ENCODE data around the gene EYS.

The EYS gene

DNA sequence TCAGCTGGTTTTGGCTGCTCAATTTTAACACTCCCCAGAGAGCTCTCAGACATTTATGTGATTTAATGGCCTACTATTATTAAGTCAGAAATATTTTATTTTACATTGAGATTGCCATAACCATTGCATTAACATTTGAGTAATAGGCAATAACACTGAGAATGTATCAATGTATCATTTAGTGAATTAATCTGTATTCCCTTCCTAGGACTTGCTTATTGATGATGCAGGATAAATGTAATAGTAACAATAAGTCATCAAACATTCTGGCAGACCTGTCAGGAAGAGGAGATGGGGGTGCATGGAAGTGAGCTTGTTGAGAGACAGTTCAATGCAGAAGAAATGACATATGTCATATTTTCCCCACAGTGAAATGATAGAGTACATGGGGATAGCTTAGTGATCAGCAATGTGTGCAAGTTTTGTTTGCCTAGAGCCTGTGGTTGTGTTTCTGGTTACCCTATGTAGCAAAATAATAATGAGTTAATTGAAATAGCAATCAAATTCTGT, 458.9 kb downstream of the EYS start:
- TF ChIP-seq, protein P1, sequence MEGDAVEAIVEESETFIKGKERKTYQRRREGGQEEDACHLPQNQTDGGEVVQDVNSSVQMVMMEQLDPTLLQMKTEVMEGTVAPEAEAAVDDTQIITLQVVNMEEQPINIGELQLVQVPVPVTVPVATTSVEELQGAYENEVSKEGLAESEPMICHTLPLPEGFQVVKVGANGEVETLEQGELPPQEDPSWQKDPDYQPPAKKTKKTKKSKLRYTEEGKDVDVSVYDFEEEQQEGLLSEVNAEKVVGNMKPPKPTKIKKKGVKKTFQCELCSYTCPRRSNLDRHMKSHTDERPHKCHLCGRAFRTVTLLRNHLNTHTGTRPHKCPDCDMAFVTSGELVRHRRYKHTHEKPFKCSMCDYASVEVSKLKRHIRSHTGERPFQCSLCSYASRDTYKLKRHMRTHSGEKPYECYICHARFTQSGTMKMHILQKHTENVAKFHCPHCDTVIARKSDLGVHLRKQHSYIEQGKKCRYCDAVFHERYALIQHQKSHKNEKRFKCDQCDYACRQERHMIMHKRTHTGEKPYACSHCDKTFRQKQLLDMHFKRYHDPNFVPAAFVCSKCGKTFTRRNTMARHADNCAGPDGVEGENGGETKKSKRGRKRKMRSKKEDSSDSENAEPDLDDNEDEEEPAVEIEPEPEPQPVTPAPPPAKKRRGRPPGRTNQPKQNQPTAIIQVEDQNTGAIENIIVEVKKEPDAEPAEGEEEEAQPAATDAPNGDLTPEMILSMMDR (IDR thresholded peaks at IDR 0.05; ENCODE audit: low read depth, low read length): no peak
- in situ Hi-C loops (cut with HindIII; ENCODE audit: low sequenced_read_pairs): no loop called here
- no peak for DNase-seq (ENCODE audit: low read depth, low spot score)
- no peak overlapping the region for H3K4me3 ChIP-seq (ENCODE audit: low read depth, low read length)

DNA sequence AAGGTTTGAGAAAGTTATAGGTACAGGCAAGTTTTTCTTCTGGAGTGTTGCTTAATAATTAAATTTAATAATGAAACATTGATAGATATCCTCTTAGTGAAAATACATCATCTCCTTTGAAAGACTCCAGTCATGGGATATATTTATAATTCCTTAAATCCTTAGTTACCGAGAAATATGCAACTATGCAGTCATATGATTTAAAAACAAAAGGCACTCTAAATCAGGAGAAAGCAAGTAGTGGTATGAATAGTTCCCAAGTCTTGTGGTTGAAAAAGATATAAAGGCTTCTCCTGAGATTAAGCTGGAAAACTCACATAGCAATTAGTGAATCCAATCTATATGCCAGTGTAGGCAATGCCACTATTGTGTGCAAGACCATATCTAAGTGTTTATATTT, 475.4 kb downstream of the EYS start:
- no peak for DNase-seq (ENCODE audit: low read depth, low spot score)
- no peak overlapping the region for H3K4me3 ChIP-seq (ENCODE audit: low read depth, low read length)
- in situ Hi-C loops (cut with HindIII; ENCODE audit: low sequenced_read_pairs): no loop called here
- TF ChIP-seq, protein P1 (IDR thresholded peaks at IDR 0.05; ENCODE audit: low read depth, low read length): no peak

DNA sequence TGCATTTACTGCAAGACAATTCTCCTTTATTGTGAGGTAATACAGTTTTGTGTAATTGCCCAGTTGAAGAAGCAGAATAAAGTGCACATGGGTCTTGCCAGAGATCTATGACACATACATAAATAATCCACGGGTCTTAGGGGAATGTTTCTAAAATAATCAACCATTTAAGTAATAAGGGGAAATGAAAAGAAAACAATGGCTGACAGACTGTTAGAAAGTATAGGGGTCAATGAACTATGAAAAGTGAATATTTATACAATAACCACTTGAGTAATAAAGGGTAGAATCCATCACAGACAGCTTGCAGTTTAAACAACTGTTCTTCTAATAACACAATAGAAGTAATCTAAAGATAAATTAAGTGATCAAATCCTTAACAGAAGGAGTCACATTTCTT, 477.2 kb downstream of the EYS start:
- TF ChIP-seq, protein P1 (IDR thresholded peaks at IDR 0.05; ENCODE audit: low read depth, low read length): no peak
- DNase-seq (ENCODE audit: low read depth, low spot score): peak; percentile 30
- in situ Hi-C loops (cut with HindIII; ENCODE audit: low sequenced_read_pairs): no loop called here
- no peak overlapping the region for H3K4me3 ChIP-seq (ENCODE audit: low read depth, low read length)

DNA sequence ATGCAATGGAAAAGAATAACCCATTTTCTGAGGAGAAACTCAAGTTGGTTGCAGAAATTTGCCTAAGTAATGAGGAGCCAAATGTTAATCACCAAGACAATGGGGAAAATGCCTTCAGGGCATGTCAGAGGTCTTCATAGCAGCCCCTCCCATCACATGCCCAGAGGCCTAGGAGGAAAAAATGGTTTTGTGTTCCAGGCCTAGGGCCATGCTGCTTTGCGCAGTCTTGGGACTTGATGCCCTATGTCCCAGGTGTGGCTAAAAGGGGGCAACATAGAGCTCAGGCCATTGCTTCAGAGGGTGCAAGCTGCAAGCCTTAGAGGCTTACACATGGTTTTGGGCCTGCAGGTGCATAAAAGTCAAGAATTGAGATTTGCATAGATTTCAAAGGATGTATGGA, 485.9 kb downstream of the EYS start:
- in situ Hi-C loops (cut with HindIII; ENCODE audit: low sequenced_read_pairs): no loop called here
- DNase-seq (ENCODE audit: low read depth, low spot score): no peak
- no peak overlapping the region for H3K4me3 ChIP-seq (ENCODE audit: low read depth, low read length)
- TF ChIP-seq, protein P1 (IDR thresholded peaks at IDR 0.05; ENCODE audit: low read depth, low read length): no peak

DNA sequence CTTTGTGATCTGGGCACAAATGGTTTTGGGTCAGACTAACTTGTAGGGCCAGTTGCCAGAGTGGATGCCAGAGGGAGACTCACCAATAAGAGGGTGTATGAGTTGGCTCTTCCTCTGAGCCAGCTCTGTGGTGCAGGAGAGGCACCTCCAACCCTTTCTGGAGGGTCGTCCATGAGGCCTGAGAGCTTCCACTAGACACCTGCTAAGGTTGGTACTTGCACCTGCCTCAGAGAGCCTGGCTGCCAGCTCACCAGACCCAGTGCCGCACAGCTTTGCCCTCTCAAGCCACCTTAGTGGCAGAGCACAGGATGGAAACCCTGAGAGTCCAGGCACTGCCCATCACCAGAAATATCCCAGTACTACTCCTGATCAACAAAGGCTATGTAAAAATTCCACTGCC, 504.3 kb downstream of the EYS start:
- no peak for DNase-seq (ENCODE audit: low read depth, low spot score)
- TF ChIP-seq, protein P1 (IDR thresholded peaks at IDR 0.05; ENCODE audit: low read depth, low read length): no peak
- in situ Hi-C loops (cut with HindIII; ENCODE audit: low sequenced_read_pairs): no loop called here
- no peak overlapping the region for H3K4me3 ChIP-seq (ENCODE audit: low read depth, low read length)

DNA sequence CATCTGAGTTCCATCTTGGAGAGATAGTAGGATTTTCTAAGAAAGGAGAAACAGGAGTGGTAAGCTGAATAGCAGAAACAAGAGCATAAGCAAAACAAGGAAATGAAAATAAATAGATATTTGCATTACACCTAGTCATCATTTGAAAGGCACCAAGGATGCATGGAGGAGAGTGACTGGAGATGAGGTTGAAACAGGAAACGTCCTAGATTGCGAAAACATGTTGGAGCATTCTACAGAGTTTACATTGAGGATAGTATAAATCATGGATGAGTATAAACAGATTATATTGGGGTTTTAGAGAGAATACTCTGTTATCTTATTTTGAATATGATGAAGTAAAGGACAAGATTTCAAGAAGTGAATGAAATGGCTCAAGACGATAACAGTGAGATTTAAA, 507.3 kb downstream of the EYS start:
- DNase-seq (ENCODE audit: low read depth, low spot score): no peak
- TF ChIP-seq, protein P1 (IDR thresholded peaks at IDR 0.05; ENCODE audit: low read depth, low read length): no peak
- H3K4me3 ChIP-seq (ENCODE audit: low read depth, low read length): no peak overlapping the region
- in situ Hi-C loops (cut with HindIII; ENCODE audit: low sequenced_read_pairs): no loop called here

DNA sequence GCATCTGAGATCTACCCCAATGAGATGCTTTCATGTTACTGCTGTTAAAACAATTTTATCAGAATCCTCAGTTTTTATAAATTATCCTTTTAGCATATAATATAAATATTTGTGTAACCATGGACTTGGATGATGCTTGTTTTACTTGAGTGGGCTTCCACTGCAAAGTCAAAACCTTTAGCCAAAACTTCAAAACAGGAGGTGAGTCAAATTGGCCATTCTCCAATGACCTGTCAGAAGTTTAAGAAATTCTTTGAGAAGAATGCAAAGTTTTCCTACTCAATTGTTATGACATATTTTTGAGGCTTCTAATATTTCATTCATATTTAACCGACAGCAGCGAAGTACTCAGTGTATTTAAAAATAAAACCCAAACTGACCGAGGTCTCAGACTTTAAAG, 507.9 kb downstream of the EYS start:
- in situ Hi-C loops (cut with HindIII; ENCODE audit: low sequenced_read_pairs): no loop called here
- TF ChIP-seq, protein P1 (IDR thresholded peaks at IDR 0.05; ENCODE audit: low read depth, low read length): no peak
- no peak for DNase-seq (ENCODE audit: low read depth, low spot score)

More for the DNA sequence above, 507.9 kb downstream of the EYS start:
- H3K4me3 ChIP-seq (ENCODE audit: low read depth, low read length): no peak overlapping the region
